Measurements from ENCODE around the gene ADGRG6.

DNA sequence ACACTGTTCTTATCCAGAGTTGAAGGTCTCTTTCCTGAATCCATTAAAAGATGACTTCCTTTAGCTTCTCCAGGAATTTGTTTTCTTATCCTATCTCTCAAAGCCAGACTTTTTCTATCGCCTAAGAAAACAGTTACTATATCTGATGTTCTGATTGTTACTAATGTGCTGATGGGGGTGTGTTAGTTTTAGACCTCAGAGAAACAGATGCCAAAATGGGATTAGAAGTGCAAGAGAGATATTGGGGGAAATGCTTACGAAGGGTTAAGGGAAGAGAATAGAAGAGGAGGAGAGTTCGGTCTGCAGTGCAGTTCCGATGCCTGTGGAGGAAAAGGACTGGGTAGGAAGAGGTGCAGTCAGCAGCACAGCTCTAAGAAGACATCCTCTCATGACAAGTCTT is 35.7 kb upstream of the ADGRG6 start:
- TF ChIP-seq, protein P1, sequence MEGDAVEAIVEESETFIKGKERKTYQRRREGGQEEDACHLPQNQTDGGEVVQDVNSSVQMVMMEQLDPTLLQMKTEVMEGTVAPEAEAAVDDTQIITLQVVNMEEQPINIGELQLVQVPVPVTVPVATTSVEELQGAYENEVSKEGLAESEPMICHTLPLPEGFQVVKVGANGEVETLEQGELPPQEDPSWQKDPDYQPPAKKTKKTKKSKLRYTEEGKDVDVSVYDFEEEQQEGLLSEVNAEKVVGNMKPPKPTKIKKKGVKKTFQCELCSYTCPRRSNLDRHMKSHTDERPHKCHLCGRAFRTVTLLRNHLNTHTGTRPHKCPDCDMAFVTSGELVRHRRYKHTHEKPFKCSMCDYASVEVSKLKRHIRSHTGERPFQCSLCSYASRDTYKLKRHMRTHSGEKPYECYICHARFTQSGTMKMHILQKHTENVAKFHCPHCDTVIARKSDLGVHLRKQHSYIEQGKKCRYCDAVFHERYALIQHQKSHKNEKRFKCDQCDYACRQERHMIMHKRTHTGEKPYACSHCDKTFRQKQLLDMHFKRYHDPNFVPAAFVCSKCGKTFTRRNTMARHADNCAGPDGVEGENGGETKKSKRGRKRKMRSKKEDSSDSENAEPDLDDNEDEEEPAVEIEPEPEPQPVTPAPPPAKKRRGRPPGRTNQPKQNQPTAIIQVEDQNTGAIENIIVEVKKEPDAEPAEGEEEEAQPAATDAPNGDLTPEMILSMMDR (IDR thresholded peaks at IDR 0.05), result no peak
- no peak for TF ChIP-seq POLR2A (IDR thresholded peaks at IDR 0.05)

Data from upper lobe of left lung (tissue), 4 donors.